ENCODE data around the gene CFAP300. TPM values are rescaled to one million over a fixed set of nuclear protein-coding genes. Genes with fewer than 3 reads are reported as not detected.
A peak's percentile ranks its signal among the peaks of the same experiment; 100 is the strongest.

CFAP300 gene
- total RNA-seq (1 to 10 TPM in 3 of 5 donors, not detected in 2; 2.2 to 3.6 (median 2.3) TPM), polyA plus RNA-seq (1 to 10 TPM; 1.2 to 1.4 (median 1.3) TPM)
- long read RNA-seq, donor 1, partial matches to known transcripts, result 0 of 1 reads
- long read RNA-seq, donor 1, other reads (novel, unspliced or antisense), result 0 of 1 reads
- long read RNA-seq, donor 2, partial matches to known transcripts, result 0 of 1 reads
- long read RNA-seq, donor 2, other reads (novel, unspliced or antisense), result 0 of 1 reads
- long read RNA-seq, donor 3, partial matches to known transcripts, result 0 of 1 reads
- long read RNA-seq, donor 3, other reads (novel, unspliced or antisense), result 0 of 1 reads
- long read RNA-seq, donor 4, result 0 reads
- long read RNA-seq, donor 5, result 0 reads
- long read RNA-seq, donor 6, partial matches to known transcripts, result 0 of 1 reads
- long read RNA-seq, donor 6, other reads (novel, unspliced or antisense), result 0 of 1 reads
- long read RNA-seq, donor 7, partial matches to known transcripts, result 0 of 1 reads
- long read RNA-seq, donor 7, other reads (novel, unspliced or antisense), result 0 of 1 reads
- long read RNA-seq, donor 8, partial matches to known transcripts, result 0 of 3 reads
- long read RNA-seq, donor 8, other reads (novel, unspliced or antisense), result 0 of 3 reads
- long read RNA-seq, donor 9, result 0 reads
- long read RNA-seq, donor 10, partial matches to known transcripts, result 0 of 1 reads
- long read RNA-seq, donor 10, other reads (novel, unspliced or antisense), result 0 of 1 reads

GRCh38 chr11:102047305-102047924, at the start of gene CFAP300:
Gene CFAP300 (plus strand): TSS chr11:102047437. CDS start chr11:102047471, 34 bp downstream.
- peak within 1 kb of the TSS in 4 of 5 donors; percentile 47 to 79 (median 56) for H3K27ac ChIP-seq
- H3K9me3 ChIP-seq, result no peaks in the 10 kb centered on the region
- 1 to 4% (median 1%) methylated on average over 26 to 45 of the region's 45 CpGs for WGBS, 5 donors
- TF ChIP-seq CTCF (IDR thresholded peaks at IDR 0.05) (no peak), POLR2A (IDR thresholded peaks at IDR 0.05) (no peak)
- DNase-seq, result peak; percentile 82 to 94
- peaks cover 0 to 14% (median 0%) of the 10 kb centered on the region in 3 donors for H3K27me3 ChIP-seq
- intact Hi-C loops (cut with DNase I; ENCODE audit: low total_unique reads), result no loop called here
- H3K4me3 ChIP-seq, result peak within 1 kb of the TSS; percentile 58 to 64 (median 60)
- H3K4me1 ChIP-seq, result peaks cover 0 to 14% (median 12%) of the 10 kb centered on the region in 4 donors
- H3K36me3 ChIP-seq, result no peaks in the 10 kb centered on the region

GRCh38 chr11:102001657-102002338, 45.4 kb upstream of the CFAP300 start:
- TF ChIP-seq CTCF (IDR thresholded peaks at IDR 0.05) (no peak), EP300 (IDR thresholded peaks at IDR 0.05) (no peak), POLR2A (IDR thresholded peaks at IDR 0.05) (no peak), POLR2AphosphoS5 (IDR thresholded peaks at IDR 0.05) (no peak)

GRCh38 chr11:102004220-102004619, 43.0 kb upstream of the CFAP300 start:
- Histone ChIP-seq H3K27ac (no peak overlapping the region), H3K4me1 (peaks cover 0 to 12% (median 0%) of the 10 kb centered on the region in 4 donors), H3K9me3 (no peaks in the 10 kb centered on the region), H3K36me3 (no peaks in the 10 kb centered on the region), H3K4me3 (no peak overlapping the region), H3K27me3 (no peaks in the 10 kb centered on the region)
- TF ChIP-seq POLR2A (IDR thresholded peaks at IDR 0.05) (no peak), CTCF (IDR thresholded peaks at IDR 0.05) (no peak), POLR2AphosphoS5 (IDR thresholded peaks at IDR 0.05) (no peak), EP300 (IDR thresholded peaks at IDR 0.05) (no peak)
- intact Hi-C loops (cut with DNase I; ENCODE audit: low total_unique reads), result no loop called here
- no peak for DNase-seq

More at GRCh38 chr11:102001657-102002338, 45.4 kb upstream of the CFAP300 start:
- Histone ChIP-seq H3K9me3 (no peaks in the 10 kb centered on the region), H3K27ac (no peak overlapping the region), H3K27me3 (no peaks in the 10 kb centered on the region), H3K4me1 (peaks cover 0 to 4% (median 0%) of the 10 kb centered on the region in 4 donors), H3K36me3 (peaks cover 0 to 10% (median 0%) of the 10 kb centered on the region in 4 donors), H3K4me3 (no peak overlapping the region)
- intact Hi-C loops (cut with DNase I; ENCODE audit: low total_unique reads), result no loop called here
- no peak for DNase-seq
- 87 to 93% (median 91%) methylated on average over 3 of the region's 3 CpGs for WGBS, 5 donors

DNA sequence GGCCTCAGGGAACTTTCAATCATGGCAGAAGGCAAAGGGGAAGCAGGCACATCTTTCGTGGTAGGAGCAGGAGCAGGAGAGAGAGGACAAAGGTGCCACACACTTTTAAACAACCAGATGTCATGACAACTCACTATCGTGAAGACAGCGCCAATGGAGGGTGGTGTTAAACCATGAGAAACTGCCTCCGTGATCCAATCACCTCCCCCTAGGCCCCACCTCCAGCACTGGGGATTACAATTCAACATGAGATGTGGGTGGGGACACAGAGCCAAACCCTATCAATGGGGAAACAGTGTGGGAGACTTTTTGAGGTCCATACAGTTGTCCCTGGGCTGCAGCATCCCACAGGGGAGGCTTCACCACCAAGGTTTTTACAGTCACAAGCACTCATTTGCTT, 41.9 kb upstream of the CFAP300 start:
- no peak overlapping the region for H3K27ac ChIP-seq
- no peak for DNase-seq

More for the DNA sequence above, 41.9 kb upstream of the CFAP300 start:
- WGBS, 5 donors, result 60 to 82% (median 77%) methylated on average over 4 of the region's 4 CpGs
- peaks cover 0 to 12% (median 0%) of the 10 kb centered on the region in 4 donors for H3K4me1 ChIP-seq
- H3K9me3 ChIP-seq, result no peaks in the 10 kb centered on the region
- TF ChIP-seq POLR2A (IDR thresholded peaks at IDR 0.05), result no peak
- TF ChIP-seq POLR2AphosphoS5 (IDR thresholded peaks at IDR 0.05), result no peak
- TF ChIP-seq EP300 (IDR thresholded peaks at IDR 0.05), result no peak
- no peak for TF ChIP-seq CTCF (IDR thresholded peaks at IDR 0.05)
- H3K27me3 ChIP-seq, result no peaks in the 10 kb centered on the region
- no peaks in the 10 kb centered on the region for H3K36me3 ChIP-seq
- intact Hi-C loops (cut with DNase I; ENCODE audit: low total_unique reads), result no loop called here
- H3K4me3 ChIP-seq, result no peak overlapping the region

Measured in stomach (tissue), 19 donors.